GM18511 (cell line): ENCODE results near the gene RAC2.
A peak's percentile ranks its signal among the peaks of the same experiment; 100 is the strongest.

ENCODE experiments used
- ATAC-seq: cut with Tn5 transposase; IDR thresholded peaks from one replicate; pipeline ENCODE4 v1.9.1; 2021; ENCODE audit warnings: mild to moderate bottlenecking, moderate library complexity; ENCODE audit not compliant: unreplicated experiment

Gene RAC2

GRCh38 chr22:37244114-37244921 lies at the start of gene RAC2:
TSS of gene RAC2 (minus strand) at chr22:37244269. CDS start at chr22:37244148, 121 bp downstream.
- peak; percentile 49 for ATAC-seq

DNA sequence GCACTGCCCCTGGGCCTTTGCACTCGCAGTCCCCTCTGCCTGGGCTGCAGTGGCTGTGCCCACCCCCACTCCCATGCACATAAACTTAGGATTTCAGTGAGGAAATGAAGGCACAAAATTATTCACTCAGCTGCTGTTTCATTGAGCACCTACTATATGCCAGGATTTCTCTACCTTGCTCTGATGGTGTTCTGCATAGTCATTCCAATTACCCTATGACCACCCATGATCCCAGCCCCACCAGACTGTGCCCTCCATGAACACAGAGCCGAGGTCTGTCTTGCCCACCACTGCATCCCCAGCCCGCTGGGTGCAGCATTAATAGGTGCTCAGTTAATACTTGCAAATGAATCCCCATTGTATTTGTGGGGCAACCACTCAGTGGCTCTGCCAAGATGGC lies 49.1 kb upstream of the RAC2 start:
- ATAC-seq = no peak

- no peak for ATAC-seq
Observed at GRCh38 chr22:37292641-37293040, 48.6 kb upstream of the RAC2 start.

DNA sequence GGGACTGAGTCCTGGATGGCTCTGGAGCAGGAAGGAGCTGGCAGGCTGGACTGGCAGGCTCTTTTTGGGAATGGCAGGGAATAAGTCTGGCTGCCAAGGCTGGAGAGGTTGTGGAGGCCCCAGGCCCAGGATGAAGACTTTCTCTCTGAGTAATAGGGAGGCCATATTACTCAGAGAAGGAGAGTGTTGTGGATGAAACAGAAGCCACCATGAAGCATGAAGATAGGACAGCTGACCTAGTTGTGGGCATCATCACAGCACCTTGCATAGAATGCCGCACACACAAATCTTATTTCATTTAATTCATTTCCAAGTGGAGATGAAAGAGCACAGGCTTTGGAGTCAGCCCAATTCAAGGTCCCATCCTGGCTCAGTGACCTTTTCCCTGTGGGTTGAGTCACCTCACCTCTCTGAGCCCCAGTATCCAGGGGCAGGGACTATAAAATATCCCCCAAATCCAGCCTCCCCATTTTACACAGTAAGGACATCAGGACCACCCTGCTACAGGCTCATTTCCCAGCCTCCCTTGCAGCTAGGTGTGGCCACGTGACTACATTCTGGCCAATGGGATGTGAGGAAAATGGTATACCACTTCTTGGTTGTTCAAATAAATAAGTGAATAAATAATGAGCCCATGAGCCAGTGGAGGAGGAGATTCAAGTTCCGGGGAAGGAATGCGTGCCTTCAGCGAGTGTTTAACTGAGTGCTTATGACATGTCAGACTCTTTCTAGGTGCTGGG lies 47.7 kb upstream of the RAC2 start:
- ATAC-seq = no peak

- no peak for ATAC-seq
Observed at GRCh38 chr22:37290737-37291136, 46.7 kb upstream of the RAC2 start.

DNA sequence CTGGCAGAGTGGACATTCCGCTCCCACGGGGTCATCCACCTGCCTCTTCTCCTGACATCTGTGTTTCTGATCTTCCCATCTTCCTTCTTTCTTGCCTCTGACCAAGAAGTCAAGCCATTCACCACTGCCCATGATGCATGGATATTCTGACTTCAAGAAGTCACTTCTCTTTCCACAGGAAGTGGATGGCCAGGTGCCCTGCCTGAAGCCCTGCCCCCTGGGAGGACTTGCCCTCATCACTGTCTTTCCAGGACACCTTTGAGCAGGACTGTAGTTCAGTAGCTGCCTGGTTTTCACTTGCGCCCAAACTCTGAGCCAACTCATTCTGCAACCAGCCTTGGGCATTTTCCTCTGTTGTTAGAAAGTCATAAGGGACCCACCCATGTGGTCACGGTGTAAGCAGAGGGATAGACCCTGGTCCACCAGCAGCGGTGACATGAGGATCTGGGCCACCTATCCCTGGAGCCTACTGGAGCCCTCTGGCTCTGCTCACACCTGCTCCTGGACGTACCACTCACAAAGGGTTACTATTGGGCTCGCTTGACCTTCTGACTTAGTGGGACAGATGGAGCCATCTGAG lies 45.2 kb upstream of the RAC2 start:
- ATAC-seq = no peak

DNA sequence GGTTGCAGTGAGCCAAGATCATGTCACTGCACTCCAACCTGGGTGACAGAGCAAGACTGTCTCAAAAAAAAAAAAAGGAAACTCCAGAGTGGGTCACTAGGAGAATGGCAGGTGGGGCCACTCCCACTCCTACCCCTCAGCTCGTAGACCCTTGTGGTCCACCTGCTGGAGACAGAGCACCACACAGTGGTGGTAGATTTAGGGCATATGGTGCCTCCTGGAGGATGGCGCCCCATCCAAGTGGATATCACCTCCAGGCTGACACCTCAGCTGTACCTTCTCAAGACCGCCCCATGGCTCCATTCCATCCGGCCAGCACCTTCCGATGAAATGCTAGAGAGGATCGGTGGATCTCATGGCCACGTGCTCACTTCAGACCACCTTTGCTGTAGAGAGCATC lies 44.5 kb upstream of the RAC2 start:
- no peak for ATAC-seq

GRCh38 chr22:37287550-37287951 lies 43.5 kb upstream of the RAC2 start:
- no peak for ATAC-seq

- no peak for ATAC-seq
Observed at GRCh38 chr22:37285937-37286336, 41.9 kb upstream of the RAC2 start.

DNA sequence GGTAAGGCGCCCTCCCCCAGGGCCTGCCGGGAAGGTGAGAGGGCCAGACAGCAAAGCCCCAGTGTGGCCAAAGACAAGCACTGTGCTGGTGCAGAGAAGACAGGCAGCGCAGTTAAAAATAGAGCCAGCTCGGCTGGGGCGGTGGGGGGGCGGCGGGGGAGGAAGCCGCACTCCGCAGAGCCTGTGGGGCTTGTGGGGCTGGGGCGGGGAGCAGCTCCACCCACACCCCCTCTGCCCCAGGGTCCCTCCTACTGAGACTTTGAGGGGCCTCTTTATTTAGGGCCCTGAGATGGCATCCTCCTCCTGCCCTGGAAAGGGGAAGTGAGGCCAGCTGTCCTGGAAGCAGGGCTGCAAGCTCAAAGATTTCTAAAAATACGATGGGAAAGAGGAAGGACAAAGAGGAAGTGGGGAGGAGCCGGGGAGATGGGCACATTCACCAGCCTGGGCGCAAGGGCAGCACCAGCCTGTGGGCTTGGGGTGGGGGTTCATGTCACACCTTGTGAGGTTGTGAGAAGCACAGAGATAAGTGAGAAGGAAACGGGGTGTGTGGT lies 40.8 kb upstream of the RAC2 start:
- peak; percentile 47 for ATAC-seq

DNA sequence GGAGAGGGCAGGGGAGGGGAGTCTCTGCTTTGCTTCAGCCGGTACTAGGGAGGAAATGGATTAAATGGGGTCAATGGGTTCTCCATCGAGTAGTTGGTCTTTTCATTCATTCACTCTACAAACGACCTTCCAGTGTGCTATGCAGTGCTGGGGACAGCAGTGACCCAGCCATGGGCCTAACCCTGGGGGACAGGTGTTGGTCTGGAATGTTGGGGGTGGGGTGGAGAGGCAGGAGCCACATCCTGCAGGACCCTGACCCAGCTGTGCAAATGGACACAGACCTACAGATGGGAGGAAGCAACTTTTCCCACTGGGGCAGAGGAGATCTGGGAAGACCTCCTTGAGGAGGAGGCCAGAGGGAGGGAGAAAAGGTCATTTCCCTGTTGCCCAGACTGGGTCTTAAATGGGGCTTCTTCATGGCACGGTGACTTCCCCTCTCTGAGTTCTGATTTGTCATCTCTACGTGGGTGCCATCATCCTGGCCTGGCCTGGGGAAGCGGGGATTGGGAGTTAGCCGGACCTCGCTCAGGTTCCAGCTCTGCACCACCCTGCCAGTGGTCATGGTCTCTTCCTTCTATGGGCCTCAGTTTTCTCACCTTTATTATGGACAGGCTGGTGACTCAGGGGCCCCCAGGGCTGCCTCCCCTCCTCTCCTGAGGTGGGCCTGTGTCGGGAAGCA lies 40.2 kb upstream of the RAC2 start:
- no peak for ATAC-seq

DNA sequence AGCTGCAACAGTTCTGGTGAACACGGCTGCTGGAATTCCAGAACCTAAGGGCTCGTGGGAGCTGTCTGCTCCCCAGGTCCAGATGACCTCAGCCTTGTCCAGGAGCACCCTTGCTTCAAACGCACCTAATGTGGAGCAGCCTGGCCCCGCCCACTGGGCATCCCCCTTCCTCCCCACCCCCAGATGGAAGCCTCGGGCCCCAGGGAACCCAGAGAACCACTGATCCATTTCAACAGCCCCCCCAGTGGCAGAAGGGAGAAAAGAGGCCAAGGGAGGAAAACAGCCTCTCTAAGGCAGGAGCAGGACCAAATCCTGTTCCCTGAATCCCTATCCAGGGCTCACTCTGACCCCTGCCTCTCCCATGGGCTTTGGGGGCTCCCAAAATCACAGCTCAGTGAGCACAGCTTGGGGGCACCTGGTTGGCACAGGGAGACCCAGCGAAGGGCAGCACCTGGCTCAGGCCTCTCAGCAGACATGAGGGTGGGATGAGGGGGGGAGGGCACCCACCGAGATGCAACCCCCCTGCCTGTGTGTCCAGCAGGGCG lies 39.4 kb upstream of the RAC2 start:
- no peak for ATAC-seq

GRCh38 chr22:37282385-37282677 lies 38.3 kb upstream of the RAC2 start, which contains the start of gene CYTH4:
TSS of gene CYTH4 (plus strand) at chr22:37282508. CDS start at chr22:37282570, 62 bp downstream.
- ATAC-seq = peak; percentile 62

DNA sequence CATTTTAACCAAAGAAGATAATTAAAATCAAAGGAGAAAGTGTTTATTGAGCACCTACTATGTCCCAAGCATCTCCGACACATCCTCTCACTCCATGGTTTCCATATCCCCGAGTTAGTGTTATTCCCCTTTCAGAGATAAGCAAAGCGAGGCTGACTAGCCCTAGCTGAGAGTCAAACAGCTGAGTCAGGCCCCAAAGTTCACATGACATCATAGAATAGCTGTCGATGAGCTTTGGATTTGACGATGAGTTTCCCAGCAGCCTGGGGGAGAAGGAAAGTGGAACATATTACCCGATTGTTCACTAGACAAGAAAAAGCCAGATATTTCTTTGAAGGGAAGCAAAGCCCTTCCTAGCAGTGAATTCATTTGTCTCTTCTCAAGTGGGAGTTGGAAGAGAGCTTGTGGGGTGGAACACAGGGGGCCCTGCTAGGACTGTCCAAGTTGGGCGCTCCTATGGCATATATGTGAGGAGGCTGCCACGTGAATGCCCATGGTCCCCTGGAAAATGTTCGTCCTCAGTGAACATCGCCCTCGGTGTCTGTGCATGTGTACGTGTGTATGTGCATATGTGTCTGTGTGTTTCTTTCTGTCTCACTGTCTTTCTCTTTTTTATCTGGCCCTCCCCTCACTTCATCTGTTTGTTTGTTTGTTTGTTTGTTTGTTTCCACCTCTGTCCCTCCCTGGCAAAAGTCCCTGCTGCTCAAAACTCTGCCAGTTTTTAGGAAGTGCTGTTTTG lies 37.7 kb upstream of the RAC2 start:
- peak; percentile 9 for ATAC-seq

DNA sequence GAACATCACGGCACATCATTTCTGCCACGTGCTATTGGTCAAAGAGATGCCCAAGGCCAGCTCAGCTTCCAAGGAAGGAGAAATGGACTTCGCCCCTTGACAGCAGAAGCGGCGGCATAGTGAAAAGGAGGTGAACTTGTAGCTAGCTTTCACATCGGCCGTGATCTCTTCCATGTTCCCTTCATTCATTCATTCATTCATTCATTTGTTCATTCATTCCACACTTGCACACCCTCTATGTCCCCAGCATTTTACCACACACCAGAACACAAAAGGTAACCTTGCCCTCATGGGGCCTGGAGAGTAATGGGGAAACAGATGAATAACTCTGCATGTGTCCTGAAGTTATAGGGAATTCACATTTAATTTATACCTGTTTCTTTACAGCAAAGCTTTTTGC lies 37.1 kb upstream of the RAC2 start:
- no peak for ATAC-seq

DNA sequence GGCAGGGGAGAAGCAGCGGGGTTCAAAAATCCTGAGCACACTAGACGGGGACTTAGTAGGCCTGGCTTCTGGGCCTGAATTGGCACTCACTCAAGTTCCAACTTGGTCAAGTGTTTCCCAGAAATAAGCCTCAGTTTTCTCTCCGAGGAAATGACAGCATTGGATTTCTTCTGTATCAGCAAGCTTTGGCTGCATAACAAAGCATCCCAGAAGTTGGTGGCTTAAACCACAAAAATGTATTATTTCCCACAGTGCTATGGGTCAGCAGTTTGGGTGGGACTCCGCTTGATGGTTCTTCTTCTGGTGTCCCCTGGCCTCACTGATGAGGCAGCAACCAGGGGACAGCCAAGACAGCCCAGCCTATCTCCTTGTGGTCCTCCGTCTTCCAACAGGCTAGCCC lies 36.6 kb upstream of the RAC2 start:
- ATAC-seq = no peak

DNA sequence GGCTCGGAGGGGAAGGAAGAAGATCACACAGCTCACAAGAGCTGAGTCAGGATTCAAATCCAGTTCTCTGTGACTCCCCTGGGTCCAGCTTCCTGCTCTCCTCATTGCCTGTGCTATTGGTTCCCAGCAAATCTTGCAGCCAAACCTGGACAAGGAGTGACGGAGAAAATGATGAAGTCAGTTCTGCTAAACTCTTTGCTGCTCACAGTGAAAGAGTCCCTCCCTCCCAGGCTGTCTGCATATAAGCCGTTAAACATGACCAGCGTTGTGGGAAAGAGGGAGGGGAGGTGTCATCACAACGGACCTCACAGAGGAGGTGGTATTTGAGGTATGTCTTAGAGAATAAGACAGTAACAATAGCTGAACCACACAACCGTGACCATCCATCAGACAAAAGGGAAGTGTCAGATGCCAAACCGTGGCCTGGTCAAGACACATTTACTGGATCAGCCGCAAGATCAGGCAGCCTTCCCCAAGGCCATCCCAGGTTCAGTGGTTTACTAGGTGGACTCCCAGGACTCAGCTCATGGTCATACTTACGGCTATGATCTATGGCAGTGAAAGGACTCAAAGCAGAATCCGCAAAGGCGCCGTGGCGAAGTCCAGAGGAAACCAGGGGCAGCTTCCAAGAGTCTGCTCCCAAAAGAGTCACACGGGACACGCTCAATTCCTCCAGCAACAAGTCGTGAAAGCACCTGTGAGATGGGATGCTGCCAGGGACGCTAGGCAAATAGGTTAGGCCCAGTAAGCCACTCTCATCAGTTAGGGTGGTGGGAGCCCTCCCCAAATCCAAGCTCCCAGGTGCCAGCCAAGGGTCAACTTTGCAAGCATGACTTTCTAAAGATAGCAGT lies 35.5 kb upstream of the RAC2 start:
- no peak for ATAC-seq

DNA sequence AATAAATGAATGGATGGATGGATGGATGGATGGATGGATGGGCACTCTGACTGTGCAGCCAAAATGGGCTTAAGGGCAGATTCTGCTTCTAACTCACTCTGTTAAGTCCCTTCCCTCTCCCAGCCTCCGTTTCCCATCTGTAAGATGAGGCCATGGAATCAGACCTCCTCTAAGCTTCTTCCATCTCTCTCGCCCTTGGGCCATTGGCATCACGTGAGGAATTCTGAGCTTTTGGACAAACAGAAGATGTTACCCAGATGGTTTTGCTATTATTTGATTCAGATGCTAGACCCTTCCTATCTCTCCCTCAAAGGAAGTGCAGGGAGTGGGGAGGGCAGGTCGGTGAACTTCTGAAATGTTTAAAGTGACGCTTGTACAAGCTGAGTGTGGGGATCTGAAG lies 34.2 kb upstream of the RAC2 start:
- ATAC-seq = no peak

DNA sequence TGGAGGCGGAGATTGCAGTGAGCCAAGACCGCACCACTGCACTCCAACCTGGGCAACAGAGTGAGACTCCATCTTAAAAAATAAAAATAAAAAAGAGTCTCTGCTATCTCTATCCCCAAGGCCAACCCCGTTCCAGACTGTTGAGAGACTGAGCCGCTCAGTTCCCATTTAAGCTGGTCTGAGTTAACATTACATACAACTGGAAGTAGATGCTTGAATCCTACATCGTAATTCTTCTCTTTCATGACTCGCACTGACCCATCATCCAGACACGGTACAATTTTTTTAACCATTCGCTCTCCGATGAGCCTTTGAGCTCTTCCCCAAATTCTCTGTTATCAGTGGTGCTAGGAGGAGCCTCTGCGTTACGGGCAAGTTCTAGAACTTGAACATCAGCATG lies 33.3 kb upstream of the RAC2 start:
- no peak for ATAC-seq
